GM21723 (cell line): ENCODE data around the gene SAFB.

Experiments
- ATAC-seq: cut with Tn5 transposase; IDR thresholded peaks from one replicate; pipeline ENCODE4 v1.9.1; 2021; ENCODE audit warnings: mild to moderate bottlenecking, moderate library complexity; ENCODE audit not compliant: unreplicated experiment

The SAFB gene

DNA sequence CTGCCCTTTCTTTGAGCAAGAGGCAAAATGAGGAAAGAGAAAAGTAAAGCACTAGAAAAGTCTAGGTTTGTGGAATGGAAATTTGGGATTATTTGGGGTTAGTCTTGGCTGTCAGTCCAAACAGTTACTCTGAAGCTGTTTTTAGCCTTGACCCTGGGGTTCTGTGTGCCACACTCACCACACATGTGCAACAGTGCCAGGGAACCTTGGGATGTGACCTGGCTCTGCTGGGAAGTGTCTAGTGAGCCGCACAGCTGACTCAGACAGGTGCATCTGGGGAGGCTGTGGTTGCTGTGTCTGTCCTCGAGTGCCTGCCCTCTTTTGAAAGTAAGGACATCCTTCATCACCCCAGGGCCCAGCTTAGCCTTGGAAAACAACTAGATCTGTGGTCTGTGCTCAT lies 41.6 kb downstream of the SAFB start:
- no peak for ATAC-seq

DNA sequence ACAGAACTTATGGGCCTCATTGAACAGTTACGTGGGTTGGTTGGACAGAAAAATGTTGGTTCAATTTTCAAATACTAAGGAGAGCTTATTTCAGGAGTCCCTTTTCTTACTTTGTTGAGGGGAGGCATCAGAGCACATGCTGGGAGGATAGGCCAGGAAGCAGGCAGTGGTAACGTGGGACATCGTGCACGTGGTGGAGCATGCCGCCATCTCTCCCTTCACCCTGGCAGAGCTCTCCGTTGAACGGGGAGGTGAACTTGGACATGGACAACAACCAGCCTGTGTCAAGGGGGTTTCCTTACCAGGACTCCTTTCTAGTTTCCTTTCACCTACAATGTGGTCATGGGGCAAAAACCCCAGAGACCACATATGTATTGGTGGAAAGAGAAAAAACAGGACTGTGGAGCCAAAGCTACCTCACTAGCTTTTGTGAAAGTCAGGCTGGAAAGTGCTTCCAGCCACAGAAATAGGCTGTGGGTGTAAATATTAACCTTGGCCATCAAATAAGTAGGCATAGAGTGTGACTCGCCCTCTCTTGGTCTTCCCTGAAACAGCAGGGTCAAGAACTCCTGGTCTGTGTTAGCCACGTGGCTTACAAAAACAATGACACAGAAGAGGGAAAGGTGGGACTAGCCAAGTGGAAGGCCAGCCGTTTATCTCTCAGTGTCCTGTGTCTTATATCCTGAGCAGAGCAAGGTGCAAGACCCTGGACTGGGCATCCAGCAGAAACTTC lies 43.1 kb downstream of the SAFB start:
- no peak for ATAC-seq

GRCh38 chr19:5666921-5667610 lies 44.2 kb downstream of the SAFB start:
- ATAC-seq: no peak

DNA sequence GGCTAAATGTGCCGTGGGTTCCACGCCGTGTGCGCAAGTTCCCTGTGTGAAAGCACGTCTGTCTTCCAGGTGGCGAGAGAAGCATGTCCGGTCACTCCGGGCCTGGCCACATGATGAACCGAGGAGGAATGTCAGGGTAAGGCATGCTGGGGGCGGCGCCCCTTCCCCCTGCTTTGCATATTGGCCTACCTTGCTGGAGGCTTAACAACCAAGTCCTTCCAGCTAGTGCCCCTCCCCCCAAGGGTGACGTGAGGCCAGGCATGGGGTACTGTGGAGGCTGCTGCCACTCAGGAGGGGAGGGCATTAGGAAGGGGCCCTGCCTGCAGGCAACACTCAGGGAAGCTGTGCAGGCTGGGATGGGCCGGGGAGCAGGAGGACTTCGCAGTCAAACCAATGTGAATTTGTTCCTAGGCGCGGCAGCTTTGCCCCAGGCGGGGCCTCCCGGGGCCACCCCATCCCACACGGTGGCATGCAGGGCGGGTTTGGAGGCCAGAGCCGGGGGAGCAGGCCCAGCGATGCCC lies 44.9 kb downstream of the SAFB start:
- no peak for ATAC-seq

DNA sequence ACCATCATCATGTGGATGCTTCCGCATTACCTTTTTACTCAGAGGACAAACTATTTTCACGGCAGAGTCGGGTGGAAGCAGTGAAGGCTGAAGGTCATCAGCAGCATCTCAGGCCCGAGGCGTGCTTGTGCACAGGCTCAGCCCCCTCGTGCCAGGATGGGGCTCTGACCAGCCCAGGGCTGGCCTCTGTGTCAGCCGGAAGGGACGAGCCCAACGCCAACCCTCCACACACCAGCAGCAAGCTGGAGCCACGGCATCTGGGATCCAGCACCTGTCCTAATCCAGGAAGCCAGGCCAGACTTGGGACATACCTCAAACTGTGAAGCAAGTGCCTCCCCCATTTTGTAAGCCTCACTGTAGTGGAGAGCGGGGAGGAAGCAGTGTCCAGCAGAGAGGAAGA lies 46.3 kb downstream of the SAFB start:
- ATAC-seq: no peak

DNA sequence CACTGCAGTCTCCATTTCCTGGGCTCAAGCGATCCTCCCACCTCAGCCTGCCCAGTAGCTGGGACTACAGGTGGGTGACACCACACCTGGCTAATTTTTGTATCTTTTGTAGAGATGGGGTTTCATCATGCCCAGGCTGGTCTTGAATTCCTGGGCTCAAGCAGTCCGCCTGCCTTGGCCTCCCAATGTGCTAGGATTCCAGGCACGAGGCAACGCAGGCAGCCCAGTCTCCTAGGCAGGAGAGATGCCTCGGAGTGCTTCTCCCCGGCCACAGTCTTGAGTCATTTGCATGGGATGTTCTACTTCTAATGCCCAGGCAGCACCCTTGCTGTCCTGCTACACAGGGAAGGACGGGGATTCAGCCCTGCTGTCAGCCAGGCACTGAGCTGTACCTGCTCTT lies 48.7 kb downstream of the SAFB start:
- no peak for ATAC-seq

DNA sequence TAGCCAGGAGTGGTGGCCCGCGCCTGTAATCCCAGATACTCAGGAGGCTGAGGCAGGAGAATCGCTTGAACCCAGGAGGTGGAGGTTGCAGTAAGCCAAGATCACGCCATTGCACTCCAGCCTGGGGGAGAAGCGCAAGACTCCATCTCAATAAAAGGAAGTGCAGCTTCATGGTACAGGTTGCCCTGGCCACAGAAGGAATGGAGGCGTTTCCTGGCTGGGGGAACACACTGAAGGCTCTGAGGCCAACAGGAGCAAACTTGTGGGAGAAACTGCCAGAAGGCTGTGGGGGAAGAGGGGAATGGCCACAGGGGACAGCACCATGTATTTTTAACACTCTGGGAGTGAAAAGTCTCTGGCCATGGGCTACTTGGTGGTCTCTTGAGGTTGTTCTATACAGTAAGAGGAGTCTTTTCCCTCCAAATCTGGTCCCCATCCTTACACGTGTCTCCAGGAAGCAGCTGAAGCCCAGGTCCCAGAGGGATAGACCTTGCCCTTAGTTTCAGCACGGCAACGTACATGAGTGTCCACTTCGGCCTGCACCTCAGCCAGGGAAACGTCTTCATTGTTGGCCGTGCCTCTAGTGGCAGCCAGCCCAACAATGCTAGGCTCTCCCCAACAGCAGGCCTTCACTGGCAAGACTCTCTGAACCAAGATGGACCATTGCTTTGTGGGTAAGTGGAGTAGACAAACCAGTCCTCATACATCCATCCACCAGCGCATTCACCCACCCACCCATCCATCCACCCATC lies 50.0 kb downstream of the SAFB start:
- no peak for ATAC-seq

DNA sequence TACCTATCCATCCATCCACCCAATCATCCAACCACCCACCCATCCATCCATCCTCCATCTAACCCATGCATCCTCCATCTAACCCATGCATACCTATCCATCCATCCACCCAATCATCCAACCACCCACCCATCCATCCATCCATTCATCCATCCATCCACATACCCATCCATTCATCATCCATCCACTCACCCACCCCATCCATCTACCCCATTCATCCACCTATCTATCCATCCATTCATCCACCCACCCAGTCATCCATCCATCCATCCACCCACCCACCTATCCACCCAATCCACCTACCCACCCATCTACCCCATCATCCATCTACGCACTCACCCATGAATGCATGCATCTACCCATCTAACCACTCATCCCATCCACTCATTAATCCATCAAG lies 50.9 kb downstream of the SAFB start:
- no peak for ATAC-seq

DNA sequence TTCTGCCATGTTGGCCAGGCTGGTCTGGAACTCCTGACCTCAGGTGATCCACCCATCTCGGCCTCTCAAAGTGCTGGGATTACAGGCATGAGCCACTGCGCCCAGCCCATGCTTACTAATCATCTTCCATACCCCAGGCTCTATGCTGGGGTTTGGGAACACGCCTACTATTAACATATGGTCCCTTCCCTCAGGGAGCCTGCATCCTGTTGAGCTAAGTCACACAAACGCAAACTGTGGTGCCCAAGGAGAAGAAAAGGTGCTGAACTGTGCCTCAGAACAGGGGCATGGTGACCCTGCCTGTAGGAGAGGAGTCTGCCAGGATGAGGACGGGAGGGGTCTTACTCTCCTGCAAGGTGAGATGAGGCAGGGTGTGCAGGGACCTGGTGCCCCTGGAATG lies 51.8 kb downstream of the SAFB start:
- ATAC-seq: no peak

DNA sequence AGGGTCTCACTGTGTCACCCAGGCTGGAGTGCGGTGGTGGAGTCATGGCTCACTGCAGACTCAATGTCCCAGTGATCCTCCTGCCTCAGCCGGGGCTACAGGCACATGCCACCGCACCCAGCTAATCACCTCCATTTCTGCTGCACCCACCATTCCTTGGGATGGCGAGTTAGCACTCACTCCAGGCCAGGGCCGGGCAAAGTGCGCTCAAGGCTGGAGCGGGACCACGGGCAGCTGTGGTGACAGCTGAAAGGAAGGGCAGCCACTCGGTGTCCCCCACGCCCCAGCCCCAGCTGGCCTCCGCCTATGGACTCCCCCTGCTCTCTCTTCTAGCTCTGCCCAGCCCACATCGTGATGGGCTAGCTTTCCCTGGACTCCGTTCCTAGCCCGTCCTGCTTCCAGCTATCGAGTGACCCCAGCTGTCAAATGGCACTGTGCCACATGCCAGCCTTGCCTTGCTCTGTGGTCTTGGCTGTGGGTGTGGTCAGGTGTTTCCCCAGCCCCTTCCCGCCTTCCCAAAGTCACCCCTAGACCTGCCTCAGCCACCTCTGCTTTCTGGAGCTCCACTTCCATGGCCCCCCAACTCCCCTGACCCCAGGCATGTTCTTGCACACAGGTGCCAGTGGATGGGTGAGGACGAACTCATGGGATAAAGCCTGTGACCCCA lies 53.4 kb downstream of the SAFB start:
- ATAC-seq: no peak

DNA sequence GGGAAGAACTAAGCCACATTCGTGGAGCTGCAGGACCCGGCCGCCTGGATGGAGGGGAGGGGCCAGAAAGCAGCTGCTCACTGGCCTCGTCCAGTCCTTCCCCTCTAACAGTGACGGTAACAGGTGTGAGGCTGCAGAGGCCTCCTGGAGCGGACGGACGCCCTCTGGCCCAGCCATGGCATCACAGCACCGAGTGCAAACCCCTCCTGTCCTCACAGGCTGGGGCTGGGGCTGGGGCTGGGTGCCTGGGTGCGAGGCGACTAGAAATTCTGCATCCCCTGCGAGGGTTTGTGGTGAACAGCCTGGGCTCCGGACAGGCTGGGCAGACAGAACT lies 53.9 kb downstream of the SAFB start:
- no peak for ATAC-seq

- ATAC-seq: no peak
These were observed 54.3 kb downstream of the SAFB start for GRCh38 chr19:5677136-5677535.

GRCh38 chr19:5677580-5677979 lies 54.7 kb downstream of the SAFB start:
- ATAC-seq: no peak

- ATAC-seq: no peak
These were observed 55.3 kb downstream of the SAFB start for GRCh38 chr19:5678071-5678718.

- ATAC-seq: no peak
These were observed 56.6 kb downstream of the SAFB start for GRCh38 chr19:5679289-5680083.

- no peak for ATAC-seq
These were observed 57.2 kb downstream of the SAFB start for GRCh38 chr19:5680084-5680436.

DNA sequence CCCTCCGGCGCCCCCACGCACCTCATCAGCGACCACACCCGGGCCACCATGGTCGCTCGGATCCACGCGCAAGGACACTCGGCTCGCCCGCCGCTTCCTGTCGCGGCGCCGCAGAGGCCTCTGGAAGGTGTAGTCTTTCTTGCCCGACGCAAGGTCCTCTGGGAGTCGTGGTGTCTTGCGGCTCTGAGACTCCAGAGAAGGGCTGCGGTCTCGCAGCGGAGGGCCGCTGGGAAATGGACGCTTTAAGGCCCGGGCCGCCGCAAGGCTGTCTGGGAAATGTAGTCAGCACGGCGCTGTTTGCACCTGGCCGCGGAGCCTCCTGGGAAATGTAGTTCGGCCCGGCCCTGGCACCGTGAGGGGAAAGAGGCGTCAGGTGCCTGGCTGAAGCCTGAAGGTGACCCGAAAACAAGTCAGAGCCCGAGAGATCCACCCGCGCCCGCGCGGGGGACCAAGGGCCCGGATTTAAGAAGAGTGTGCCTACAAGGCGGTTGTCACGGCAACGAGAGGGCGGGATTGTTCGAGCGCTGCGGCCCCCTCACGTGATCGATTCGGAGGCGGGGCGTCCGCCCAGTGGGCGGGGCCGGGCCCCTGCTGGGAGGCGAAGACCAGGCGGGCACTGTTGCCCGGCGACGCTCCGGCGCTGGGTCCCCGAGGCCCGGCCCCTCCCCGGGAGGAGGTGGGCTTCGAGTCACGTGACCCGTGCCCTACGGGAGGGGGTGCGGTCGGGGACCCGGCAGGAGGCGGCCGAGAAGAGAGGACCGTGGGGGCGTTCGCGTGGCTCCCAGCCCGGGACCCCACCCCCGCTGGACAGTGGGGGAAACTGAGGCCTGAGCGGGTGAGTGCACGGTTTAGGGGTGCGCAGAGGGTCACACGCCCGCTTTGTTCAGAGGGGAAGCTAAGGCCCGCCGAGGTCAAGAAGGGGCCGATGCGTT lies 57.8 kb downstream of the SAFB start, which contains the start of the genes HSD11B1L and MICOS13:
Gene HSD11B1L (plus strand): TSS at position 591 of the 932 bp plus-strand sequence. CDS start 3,806 bp downstream, outside the sequence.
Gene MICOS13 (minus strand): TSS at position 80 of the 932 bp plus-strand sequence. CDS start 30 bp downstream, at position 50.
- peak; percentile 86 for ATAC-seq

DNA sequence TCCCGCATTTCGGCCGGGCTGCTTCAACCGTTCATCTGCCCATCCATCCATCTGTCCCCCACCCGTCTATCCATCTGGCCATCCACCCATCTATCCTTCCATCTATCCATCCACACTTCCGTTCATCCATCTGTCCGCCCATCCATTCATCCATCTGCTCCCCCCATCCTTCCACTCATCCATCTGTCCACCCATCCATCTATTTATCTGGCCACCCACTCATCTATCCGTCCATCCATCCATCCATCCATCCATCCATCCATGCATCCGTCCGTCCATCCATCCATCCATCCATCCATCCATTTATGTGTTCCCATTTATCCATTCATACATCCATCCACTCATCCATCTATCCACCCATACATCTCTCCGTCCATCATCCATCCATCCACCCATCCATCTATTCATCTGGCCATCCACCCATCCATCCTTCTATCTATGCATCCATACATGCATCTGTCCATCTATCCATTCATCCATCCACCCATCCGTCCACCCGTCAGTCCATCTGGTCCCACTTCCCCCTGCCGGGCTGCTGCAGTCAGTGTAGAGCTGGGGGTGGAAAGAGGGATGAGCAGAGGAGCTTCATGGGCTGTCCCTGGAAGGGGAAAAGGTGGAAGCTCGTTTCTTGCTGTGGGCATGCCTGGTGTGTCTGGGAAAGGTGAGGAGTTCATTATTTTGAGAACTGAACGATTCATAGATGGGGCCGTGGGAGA lies 58.7 kb downstream of the SAFB start:
- ATAC-seq: no peak
